GM19238 (cell line): ENCODE measurements around the gene ZIC5.

Experiments
- DNase-seq: peaks from one replicate; pipeline ENCODE4 v3.0.0; 2011; ENCODE audit warnings: low spot score; ENCODE audit not compliant: insufficient read length

Gene ZIC5

GRCh38 chr13:99976575-99976974, 5.0 kb upstream of the ZIC5 start:
- no peak for DNase-seq

- DNase-seq: no peak
Observed at GRCh38 chr13:99975626-99976025, 4.1 kb upstream of the ZIC5 start.

- DNase-seq: no peak
Observed at GRCh38 chr13:99974939-99975561, 3.5 kb upstream of the ZIC5 start.

GRCh38 chr13:99974296-99974938, 2.9 kb upstream of the ZIC5 start:
- no peak for DNase-seq

GRCh38 chr13:99973808-99974185, 2.2 kb upstream of the ZIC5 start:
- no peak for DNase-seq

- no peak for DNase-seq
Observed at GRCh38 chr13:99973163-99973807, 1.7 kb upstream of the ZIC5 start.

- DNase-seq: no peak
Observed at GRCh38 chr13:99972190-99972731, 694 bp upstream of the ZIC5 start.

GRCh38 chr13:99970651-99971575, 654 bp downstream of the ZIC5 start:
- DNase-seq: no peak

GRCh38 chr13:99969919-99970650, 1.5 kb downstream of the ZIC5 start:
- no peak for DNase-seq

GRCh38 chr13:99969453-99969918, 2.1 kb downstream of the ZIC5 start:
- DNase-seq: no peak

- DNase-seq: no peak
Observed at GRCh38 chr13:99968521-99969452, 2.8 kb downstream of the ZIC5 start.

- no peak for DNase-seq
Observed at GRCh38 chr13:99967869-99968520, 3.6 kb downstream of the ZIC5 start.

- no peak for DNase-seq
Observed at GRCh38 chr13:99967498-99967868, 4.1 kb downstream of the ZIC5 start.

- no peak for DNase-seq
Observed at GRCh38 chr13:99966064-99966805, 5.3 kb downstream of the ZIC5 start.

GRCh38 chr13:99965329-99966000, 6.1 kb downstream of the ZIC5 start:
- no peak for DNase-seq

- DNase-seq: no peak
Observed at GRCh38 chr13:99963816-99964339, 7.7 kb downstream of the ZIC5 start.

- no peak for DNase-seq
Observed at GRCh38 chr13:99962242-99962641, 9.3 kb downstream of the ZIC5 start.

- DNase-seq: no peak
Observed at GRCh38 chr13:99961636-99962035, 9.9 kb downstream of the ZIC5 start.
